GM23338 (cell line): Measurements from ENCODE around the gene DIRAS2.

Experiments
- CREB1 ChIP-seq: fragments of 250-450 bp; sonication (Bioruptor Pico); IDR thresholded peaks from 2 replicates; pipeline ENCODE4 v1.5.0; 2020; ENCODE audit warnings: low read depth, mild to moderate bottlenecking, moderate library complexity
- ETS1 ChIP-seq: IDR thresholded peaks from 2 replicates; pipeline ENCODE4 v1.6.1; 2016; ENCODE audit warnings: antibody characterized with exemption
- EZH2 ChIP-seq: fragments of 200-600 bp; sonication (generic); IDR thresholded peaks from one replicate; pipeline ENCODE4 v1.8.0; 2017; ENCODE audit warnings: antibody characterized with exemption, mild to moderate bottlenecking, low read depth; ENCODE audit not compliant: unreplicated experiment
- EZH2phosphoT487 ChIP-seq: fragments of 200-600 bp; sonication (generic); IDR thresholded peaks from one replicate; pipeline ENCODE4 v1.8.1; 2018; ENCODE audit warnings: antibody characterized with exemption; ENCODE audit not compliant: unreplicated experiment
- JUNB ChIP-seq: IDR thresholded peaks from one replicate; pipeline ENCODE4 v1.6.1; 2016; ENCODE audit warnings: antibody characterized with exemption; ENCODE audit not compliant: unreplicated experiment
- POLR2AphosphoS5 ChIP-seq: IDR thresholded peaks from 2 replicates; pipeline ENCODE4 v1.6.1; 2016; ENCODE audit warnings: antibody characterized with exemption, low read depth
- STAT1 ChIP-seq: IDR thresholded peaks from one replicate; pipeline ENCODE4 v1.6.1; 2016; ENCODE audit warnings: antibody characterized with exemption; ENCODE audit not compliant: unreplicated experiment
- ZNF114 ChIP-seq: fragments of 250-450 bp; sonication (Bioruptor Pico); IDR thresholded peaks from 2 replicates; pipeline ENCODE4 v1.5.0; 2020; ENCODE audit warnings: mild to moderate bottlenecking, moderate library complexity
- ZNF331 ChIP-seq: fragments of 250-450 bp; sonication (Bioruptor Pico); IDR thresholded peaks from 2 replicates; pipeline ENCODE4 v1.5.0; 2020; ENCODE audit warnings: low read depth, mild to moderate bottlenecking, moderate library complexity
- TF ChIP-seq, protein P1 (sequence below), 2 experiments: fragments of 200-600 bp in 1 of 2; sonication (generic) in 1 of 2; conservative IDR thresholded peaks; 2 replicates each; pipeline versions ENCODE4 v1.5.1 to v1.6.1; 2016 to 2017; ENCODE audit warnings: antibody characterized with exemption in 2 of 2, low read depth in 2 of 2, mild to moderate bottlenecking in 2 of 2, moderate library complexity in 1 of 2
- TF ChIP-seq, protein P2 (sequence below): IDR thresholded peaks from one replicate; pipeline ENCODE4 v1.6.1; 2018; ENCODE audit warnings: antibody characterized with exemption; ENCODE audit not compliant: unreplicated experiment

GRCh38 chr9:90607701-90608516 is 34.7 kb downstream of the DIRAS2 start:
- TF ChIP-seq, protein P1, sequence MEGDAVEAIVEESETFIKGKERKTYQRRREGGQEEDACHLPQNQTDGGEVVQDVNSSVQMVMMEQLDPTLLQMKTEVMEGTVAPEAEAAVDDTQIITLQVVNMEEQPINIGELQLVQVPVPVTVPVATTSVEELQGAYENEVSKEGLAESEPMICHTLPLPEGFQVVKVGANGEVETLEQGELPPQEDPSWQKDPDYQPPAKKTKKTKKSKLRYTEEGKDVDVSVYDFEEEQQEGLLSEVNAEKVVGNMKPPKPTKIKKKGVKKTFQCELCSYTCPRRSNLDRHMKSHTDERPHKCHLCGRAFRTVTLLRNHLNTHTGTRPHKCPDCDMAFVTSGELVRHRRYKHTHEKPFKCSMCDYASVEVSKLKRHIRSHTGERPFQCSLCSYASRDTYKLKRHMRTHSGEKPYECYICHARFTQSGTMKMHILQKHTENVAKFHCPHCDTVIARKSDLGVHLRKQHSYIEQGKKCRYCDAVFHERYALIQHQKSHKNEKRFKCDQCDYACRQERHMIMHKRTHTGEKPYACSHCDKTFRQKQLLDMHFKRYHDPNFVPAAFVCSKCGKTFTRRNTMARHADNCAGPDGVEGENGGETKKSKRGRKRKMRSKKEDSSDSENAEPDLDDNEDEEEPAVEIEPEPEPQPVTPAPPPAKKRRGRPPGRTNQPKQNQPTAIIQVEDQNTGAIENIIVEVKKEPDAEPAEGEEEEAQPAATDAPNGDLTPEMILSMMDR (conservative IDR thresholded peaks at IDR 0.05; ENCODE audit: low read depth in 2 of 2): no peak
- TF ChIP-seq POLR2AphosphoS5: no peak
- TF ChIP-seq, protein P2, sequence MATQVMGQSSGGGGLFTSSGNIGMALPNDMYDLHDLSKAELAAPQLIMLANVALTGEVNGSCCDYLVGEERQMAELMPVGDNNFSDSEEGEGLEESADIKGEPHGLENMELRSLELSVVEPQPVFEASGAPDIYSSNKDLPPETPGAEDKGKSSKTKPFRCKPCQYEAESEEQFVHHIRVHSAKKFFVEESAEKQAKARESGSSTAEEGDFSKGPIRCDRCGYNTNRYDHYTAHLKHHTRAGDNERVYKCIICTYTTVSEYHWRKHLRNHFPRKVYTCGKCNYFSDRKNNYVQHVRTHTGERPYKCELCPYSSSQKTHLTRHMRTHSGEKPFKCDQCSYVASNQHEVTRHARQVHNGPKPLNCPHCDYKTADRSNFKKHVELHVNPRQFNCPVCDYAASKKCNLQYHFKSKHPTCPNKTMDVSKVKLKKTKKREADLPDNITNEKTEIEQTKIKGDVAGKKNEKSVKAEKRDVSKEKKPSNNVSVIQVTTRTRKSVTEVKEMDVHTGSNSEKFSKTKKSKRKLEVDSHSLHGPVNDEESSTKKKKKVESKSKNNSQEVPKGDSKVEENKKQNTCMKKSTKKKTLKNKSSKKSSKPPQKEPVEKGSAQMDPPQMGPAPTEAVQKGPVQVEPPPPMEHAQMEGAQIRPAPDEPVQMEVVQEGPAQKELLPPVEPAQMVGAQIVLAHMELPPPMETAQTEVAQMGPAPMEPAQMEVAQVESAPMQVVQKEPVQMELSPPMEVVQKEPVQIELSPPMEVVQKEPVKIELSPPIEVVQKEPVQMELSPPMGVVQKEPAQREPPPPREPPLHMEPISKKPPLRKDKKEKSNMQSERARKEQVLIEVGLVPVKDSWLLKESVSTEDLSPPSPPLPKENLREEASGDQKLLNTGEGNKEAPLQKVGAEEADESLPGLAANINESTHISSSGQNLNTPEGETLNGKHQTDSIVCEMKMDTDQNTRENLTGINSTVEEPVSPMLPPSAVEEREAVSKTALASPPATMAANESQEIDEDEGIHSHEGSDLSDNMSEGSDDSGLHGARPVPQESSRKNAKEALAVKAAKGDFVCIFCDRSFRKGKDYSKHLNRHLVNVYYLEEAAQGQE: no peak
- no peak for TF ChIP-seq EZH2
- no peak for TF ChIP-seq ETS1
- TF ChIP-seq JUNB: no peak
- TF ChIP-seq ZNF114 (CRISPR knock-in tag): no peak
- TF ChIP-seq EZH2phosphoT487: no peak
- TF ChIP-seq ZNF331 (CRISPR knock-in tag): no peak
- TF ChIP-seq STAT1: no peak
- no peak for TF ChIP-seq CREB1 (CRISPR knock-in tag)
